Stimulated activated CD8-positive, alpha-beta memory T cell treated with anti-CD3 and anti-CD28 coated beads, Interleukin-15, amount 100 ng/mL, for 48 hours (primary cell): ENCODE measurements around the gene PHACTR4.
"Not testable (repeated sequence)": the region's sequence is repeated elsewhere in the genome, so short reads cannot be mapped to it uniquely, and the experiment has no call there.

Experiments
- DNase-seq, 2 donors: peaks; one replicate each; pipeline ENCODE4 v3.0.0-alpha.2; 2020; ENCODE audit warnings: low read depth in 2 of 2

The PHACTR4 gene

GRCh38 chr1:28369371-28370238, at the start of gene PHACTR4:
Gene PHACTR4 (plus strand): TSS chr1:28369740. CDS start chr1:28407448, 37,708 bp downstream.
- peak; percentile 80 to 85 for DNase-seq

GRCh38 chr1:28322194-28322593, 47.3 kb upstream of the PHACTR4 start:
- DNase-seq: no peak

GRCh38 chr1:28323720-28324119, 45.8 kb upstream of the PHACTR4 start:
- no peak for DNase-seq

- DNase-seq: no peak
Observed at GRCh38 chr1:28326515-28326914, 43.0 kb upstream of the PHACTR4 start.

- DNase-seq: no peak
Observed at GRCh38 chr1:28326984-28327383, 42.6 kb upstream of the PHACTR4 start.

GRCh38 chr1:28327431-28327830, 42.1 kb upstream of the PHACTR4 start:
- not testable (repeated sequence) for DNase-seq

- DNase-seq: no peak
Observed at GRCh38 chr1:28328228-28328648, 41.3 kb upstream of the PHACTR4 start.

GRCh38 chr1:28329395-28330153, 40.0 kb upstream of the PHACTR4 start:
- DNase-seq: peak; percentile 3 to 22

- no peak for DNase-seq
Observed at GRCh38 chr1:28338897-28339296, 30.6 kb upstream of the PHACTR4 start.

- no peak for DNase-seq
Observed at GRCh38 chr1:28339551-28339950, 30.0 kb upstream of the PHACTR4 start.

GRCh38 chr1:28340221-28340974, 29.1 kb upstream of the PHACTR4 start:
- no peak for DNase-seq

- DNase-seq: no peak
Observed at GRCh38 chr1:28341591-28341990, 27.9 kb upstream of the PHACTR4 start.

- DNase-seq: no peak
Observed at GRCh38 chr1:28343405-28343804, 26.1 kb upstream of the PHACTR4 start.

GRCh38 chr1:28353248-28353810, 16.2 kb upstream of the PHACTR4 start:
- DNase-seq: not testable (repeated sequence)

GRCh38 chr1:28354121-28354520, 15.4 kb upstream of the PHACTR4 start:
- DNase-seq: no peak

- DNase-seq: no peak
Observed at GRCh38 chr1:28358716-28359115, 10.8 kb upstream of the PHACTR4 start.

GRCh38 chr1:28359592-28360239, 9.8 kb upstream of the PHACTR4 start:
- DNase-seq: peak; percentile 47 to 51

GRCh38 chr1:28364888-28365287, 4.7 kb upstream of the PHACTR4 start:
- no peak for DNase-seq

- no peak for DNase-seq
Observed at GRCh38 chr1:28365864-28366263, 3.7 kb upstream of the PHACTR4 start.

GRCh38 chr1:28368608-28369007, 932 bp upstream of the PHACTR4 start:
- DNase-seq: not testable (repeated sequence)
